SK-N-DZ (cell line): ENCODE results near the gene KRTAP10-4.
"Not testable (repeated sequence)": the region's sequence is repeated elsewhere in the genome, so short reads cannot be mapped to it uniquely, and the experiment has no call there.

Source experiments
- DNase-seq: peaks from one replicate; pipeline ENCODE4 v3.0.0-alpha.2; 2015; ENCODE audit warnings: low spot score

The KRTAP10-4 gene

GRCh38 chr21:44596068-44596725, 22.7 kb downstream of the KRTAP10-4 start:
- DNase-seq: no peak

GRCh38 chr21:44598061-44598460, 24.5 kb downstream of the KRTAP10-4 start:
- no peak for DNase-seq

- no peak for DNase-seq
Observed at GRCh38 chr21:44599264-44600029, 25.9 kb downstream of the KRTAP10-4 start.

GRCh38 chr21:44600118-44600978, 26.8 kb downstream of the KRTAP10-4 start, which contains the start of gene KRTAP10-7:
KRTAP10-7 (plus strand) TSS chr21:44600597; CDS start chr21:44600622, 25 bp downstream.
- not testable (repeated sequence) for DNase-seq

GRCh38 chr21:44601091-44601490, 27.6 kb downstream of the KRTAP10-4 start:
- DNase-seq: not testable (repeated sequence)

- DNase-seq: no peak
Observed at GRCh38 chr21:44601596-44602462, 28.3 kb downstream of the KRTAP10-4 start.

- DNase-seq: no peak
Observed at GRCh38 chr21:44602463-44602850, 28.9 kb downstream of the KRTAP10-4 start.

GRCh38 chr21:44603109-44603875, 29.8 kb downstream of the KRTAP10-4 start:
- DNase-seq: no peak

GRCh38 chr21:44603911-44604310, 30.4 kb downstream of the KRTAP10-4 start:
- DNase-seq: no peak

GRCh38 chr21:44606495-44606894, 33.0 kb downstream of the KRTAP10-4 start:
- DNase-seq: no peak

GRCh38 chr21:44609193-44609592, 35.7 kb downstream of the KRTAP10-4 start:
- no peak for DNase-seq

- not testable (repeated sequence) for DNase-seq
Observed at GRCh38 chr21:44610157-44610843, 36.8 kb downstream of the KRTAP10-4 start.

GRCh38 chr21:44611551-44611950, 38.0 kb downstream of the KRTAP10-4 start:
- no peak for DNase-seq

GRCh38 chr21:44612029-44612486, 38.5 kb downstream of the KRTAP10-4 start, which contains the start of gene KRTAP10-8:
KRTAP10-8 (plus strand) TSS chr21:44612079; CDS start chr21:44612101, 22 bp downstream.
- DNase-seq: no peak

- no peak for DNase-seq
Observed at GRCh38 chr21:44612669-44613229, 39.2 kb downstream of the KRTAP10-4 start.

- no peak for DNase-seq
Observed at GRCh38 chr21:44613386-44614155, 40.0 kb downstream of the KRTAP10-4 start.

- DNase-seq: no peak
Observed at GRCh38 chr21:44614161-44614631, 40.7 kb downstream of the KRTAP10-4 start.

GRCh38 chr21:44614961-44615391, 41.4 kb downstream of the KRTAP10-4 start:
- DNase-seq: no peak
